ENCODE results near the gene FBXO46. TPM values are rescaled to one million over a fixed set of nuclear protein-coding genes. Genes with fewer than 3 reads are reported as not detected.

The FBXO46 gene
- total and polyA plus RNA-seq, 4 donors: 1.2 to 4.5 (median 3.6) TPM

GRCh38 chr19:45768984-45769782 lies 38.5 kb upstream of the FBXO46 start, which contains the start of gene SIX5:
Gene SIX5 (minus strand): TSS chr19:45769252. CDS start chr19:45768844, 408 bp downstream.
- DNase-seq (ENCODE audit: low spot score): peak; percentile 99
- TF ChIP-seq FOXA2 (IDR thresholded peaks at IDR 0.05): peak; percentile 11
- peak in 1 of 2 donors; percentile 22 for TF ChIP-seq HNF4A (conservative IDR thresholded peaks at IDR 0.05)
- TF ChIP-seq GABPA (IDR thresholded peaks at IDR 0.05 in 1 of 2, conservative IDR thresholded peaks at IDR 0.05 in 1 of 2): peak in 1 of 2 donors; percentile 59
- no peak for TF ChIP-seq TAF1 (conservative IDR thresholded peaks at IDR 0.05)
- peak; percentile 86 to 94 for TF ChIP-seq EGR1 (IDR thresholded peaks at IDR 0.05; ENCODE audit: low read depth in 2 of 2)
- TF ChIP-seq, protein P1, sequence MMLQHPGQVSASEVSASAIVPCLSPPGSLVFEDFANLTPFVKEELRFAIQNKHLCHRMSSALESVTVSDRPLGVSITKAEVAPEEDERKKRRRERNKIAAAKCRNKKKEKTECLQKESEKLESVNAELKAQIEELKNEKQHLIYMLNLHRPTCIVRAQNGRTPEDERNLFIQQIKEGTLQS (IDR thresholded peaks at IDR 0.05): no peak
- peak in 1 of 2 donors; percentile 47 for TF ChIP-seq RAD21 (IDR thresholded peaks at IDR 0.05)
- TF ChIP-seq SP1 (IDR thresholded peaks at IDR 0.05): peak; percentile 74
- TF ChIP-seq MAX (IDR thresholded peaks at IDR 0.05): no peak
- no peak for TF ChIP-seq JUND (IDR thresholded peaks at IDR 0.05)
- no peak for TF ChIP-seq CTCF (IDR thresholded peaks at IDR 0.05; ENCODE audit: low read depth, low read length, missing input control)
- TF ChIP-seq, protein P2, sequence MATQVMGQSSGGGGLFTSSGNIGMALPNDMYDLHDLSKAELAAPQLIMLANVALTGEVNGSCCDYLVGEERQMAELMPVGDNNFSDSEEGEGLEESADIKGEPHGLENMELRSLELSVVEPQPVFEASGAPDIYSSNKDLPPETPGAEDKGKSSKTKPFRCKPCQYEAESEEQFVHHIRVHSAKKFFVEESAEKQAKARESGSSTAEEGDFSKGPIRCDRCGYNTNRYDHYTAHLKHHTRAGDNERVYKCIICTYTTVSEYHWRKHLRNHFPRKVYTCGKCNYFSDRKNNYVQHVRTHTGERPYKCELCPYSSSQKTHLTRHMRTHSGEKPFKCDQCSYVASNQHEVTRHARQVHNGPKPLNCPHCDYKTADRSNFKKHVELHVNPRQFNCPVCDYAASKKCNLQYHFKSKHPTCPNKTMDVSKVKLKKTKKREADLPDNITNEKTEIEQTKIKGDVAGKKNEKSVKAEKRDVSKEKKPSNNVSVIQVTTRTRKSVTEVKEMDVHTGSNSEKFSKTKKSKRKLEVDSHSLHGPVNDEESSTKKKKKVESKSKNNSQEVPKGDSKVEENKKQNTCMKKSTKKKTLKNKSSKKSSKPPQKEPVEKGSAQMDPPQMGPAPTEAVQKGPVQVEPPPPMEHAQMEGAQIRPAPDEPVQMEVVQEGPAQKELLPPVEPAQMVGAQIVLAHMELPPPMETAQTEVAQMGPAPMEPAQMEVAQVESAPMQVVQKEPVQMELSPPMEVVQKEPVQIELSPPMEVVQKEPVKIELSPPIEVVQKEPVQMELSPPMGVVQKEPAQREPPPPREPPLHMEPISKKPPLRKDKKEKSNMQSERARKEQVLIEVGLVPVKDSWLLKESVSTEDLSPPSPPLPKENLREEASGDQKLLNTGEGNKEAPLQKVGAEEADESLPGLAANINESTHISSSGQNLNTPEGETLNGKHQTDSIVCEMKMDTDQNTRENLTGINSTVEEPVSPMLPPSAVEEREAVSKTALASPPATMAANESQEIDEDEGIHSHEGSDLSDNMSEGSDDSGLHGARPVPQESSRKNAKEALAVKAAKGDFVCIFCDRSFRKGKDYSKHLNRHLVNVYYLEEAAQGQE (IDR thresholded peaks at IDR 0.05): peak; percentile 82
- TF ChIP-seq NR2F2 (IDR thresholded peaks at IDR 0.05): peak; percentile 40
- TF ChIP-seq ZBTB33 (IDR thresholded peaks at IDR 0.05): no peak
- peak; percentile 93 for TF ChIP-seq YY1 (IDR thresholded peaks at IDR 0.05)
- peak; percentile 77 for TF ChIP-seq FOXA1 (IDR thresholded peaks at IDR 0.05)
- no peak for TF ChIP-seq HNF4G (IDR thresholded peaks at IDR 0.05)
- TF ChIP-seq RXRA (IDR thresholded peaks at IDR 0.05): peak in 1 of 2 donors; percentile 23
- Histone ChIP-seq H3K36me3 (ENCODE audit: control insufficient read depth in 4 of 4, insufficient read depth in 3 of 4, low read depth in 1 of 4, low read length in 3 of 4) (peaks cover 0 to 2% (median 0%) of the 10 kb centered on the region in 4 donors), H3K27me3 (ENCODE audit: control insufficient read depth in 4 of 4, insufficient read depth in 4 of 4, low read length in 3 of 4) (no peaks in the 10 kb centered on the region), H3K27ac (ENCODE audit: low read depth in 1 of 2, low read length in 2 of 2) (peak within 1 kb of the TSS; percentile 86 to 99), H3K4me1 (ENCODE audit: control insufficient read depth in 4 of 4, insufficient read depth in 4 of 4, low read length in 3 of 4) (peaks cover 9 to 56% (median 29%) of the 10 kb centered on the region in 4 donors), H3K4me3 (ENCODE audit: low read depth in 1 of 3, low read length in 3 of 3) (peak within 1 kb of the TSS; percentile 86 to 95 (median 89)), H3K9ac (ENCODE audit: low read depth in 1 of 2, low read length in 2 of 2) (peak within 1 kb of the TSS; percentile 72 to 83), H3K9me3 (ENCODE audit: control insufficient read depth in 4 of 4, low read length in 3 of 4) (no peaks in the 10 kb centered on the region)
- under 1% methylated on average over 70 of the region's 70 CpGs for WGBS

All from liver (tissue), 9 donors.